ENCODE results near the gene PLPPR3.

Gene PLPPR3

DNA sequence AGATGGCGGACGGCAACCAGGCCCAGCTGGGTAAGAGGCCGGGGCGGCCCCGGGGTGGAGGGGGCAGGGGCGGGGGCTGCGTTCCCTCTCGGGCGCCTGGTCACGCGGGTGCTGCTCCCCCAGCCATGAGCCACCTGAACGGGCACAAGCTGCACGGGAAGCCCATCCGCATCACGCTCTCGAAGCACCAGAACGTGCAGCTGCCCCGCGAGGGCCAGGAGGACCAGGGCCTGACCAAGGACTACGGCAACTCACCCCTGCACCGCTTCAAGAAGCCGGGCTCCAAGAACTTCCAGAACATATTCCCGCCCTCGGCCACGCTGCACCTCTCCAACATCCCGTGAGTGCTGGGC, 13.4 kb downstream of the PLPPR3 start:
- FAIRE-seq (no peak), DNase-seq (ENCODE audit: insufficient read length, low spot score) (no peak)
- TF ChIP-seq, protein P1, sequence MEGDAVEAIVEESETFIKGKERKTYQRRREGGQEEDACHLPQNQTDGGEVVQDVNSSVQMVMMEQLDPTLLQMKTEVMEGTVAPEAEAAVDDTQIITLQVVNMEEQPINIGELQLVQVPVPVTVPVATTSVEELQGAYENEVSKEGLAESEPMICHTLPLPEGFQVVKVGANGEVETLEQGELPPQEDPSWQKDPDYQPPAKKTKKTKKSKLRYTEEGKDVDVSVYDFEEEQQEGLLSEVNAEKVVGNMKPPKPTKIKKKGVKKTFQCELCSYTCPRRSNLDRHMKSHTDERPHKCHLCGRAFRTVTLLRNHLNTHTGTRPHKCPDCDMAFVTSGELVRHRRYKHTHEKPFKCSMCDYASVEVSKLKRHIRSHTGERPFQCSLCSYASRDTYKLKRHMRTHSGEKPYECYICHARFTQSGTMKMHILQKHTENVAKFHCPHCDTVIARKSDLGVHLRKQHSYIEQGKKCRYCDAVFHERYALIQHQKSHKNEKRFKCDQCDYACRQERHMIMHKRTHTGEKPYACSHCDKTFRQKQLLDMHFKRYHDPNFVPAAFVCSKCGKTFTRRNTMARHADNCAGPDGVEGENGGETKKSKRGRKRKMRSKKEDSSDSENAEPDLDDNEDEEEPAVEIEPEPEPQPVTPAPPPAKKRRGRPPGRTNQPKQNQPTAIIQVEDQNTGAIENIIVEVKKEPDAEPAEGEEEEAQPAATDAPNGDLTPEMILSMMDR (IDR thresholded peaks at IDR 0.05; ENCODE audit: insufficient read depth, missing control alignments), result no peak

DNA sequence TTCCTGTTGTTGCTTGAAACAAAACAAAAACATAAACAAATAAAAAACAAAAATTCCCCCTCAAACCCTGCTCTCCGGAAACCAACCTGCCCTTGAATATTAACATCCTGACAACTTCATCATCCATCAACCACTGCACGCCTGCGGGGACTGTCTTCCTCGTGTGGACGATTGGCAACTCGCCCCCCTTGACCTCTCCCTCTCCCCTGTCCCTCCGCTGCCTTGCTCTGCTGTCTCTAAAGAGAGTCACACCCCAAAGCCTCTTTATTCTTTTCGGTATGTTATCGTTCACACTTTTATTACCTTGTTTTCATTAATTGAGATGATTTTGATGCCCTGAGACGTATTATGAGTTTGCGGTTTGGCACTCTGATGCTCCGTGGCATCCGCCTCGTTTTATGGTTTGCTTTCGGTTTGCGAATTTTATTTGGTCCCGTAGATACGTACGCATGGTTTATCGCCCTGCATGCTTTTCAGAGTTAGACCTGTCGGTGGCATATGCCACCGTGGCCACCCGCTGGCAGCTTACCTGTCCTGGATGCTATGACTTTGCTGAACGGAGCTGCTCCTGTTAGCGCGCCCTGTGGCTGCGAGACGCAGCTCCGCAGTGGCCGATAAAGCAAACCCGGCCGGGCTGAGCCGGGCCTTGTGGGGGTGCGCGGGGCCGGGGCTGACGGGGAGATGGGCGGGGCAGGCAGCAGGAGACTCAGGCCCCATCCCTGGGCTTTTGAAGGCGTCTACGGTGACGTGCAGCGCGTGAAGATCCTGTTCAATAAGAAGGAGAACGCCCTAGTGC, 13.9 kb downstream of the PLPPR3 start:
- no peak for DNase-seq (ENCODE audit: insufficient read length, low spot score)
- no peak for FAIRE-seq
- TF ChIP-seq, protein P1 (IDR thresholded peaks at IDR 0.05; ENCODE audit: insufficient read depth, missing control alignments), result no peak

DNA sequence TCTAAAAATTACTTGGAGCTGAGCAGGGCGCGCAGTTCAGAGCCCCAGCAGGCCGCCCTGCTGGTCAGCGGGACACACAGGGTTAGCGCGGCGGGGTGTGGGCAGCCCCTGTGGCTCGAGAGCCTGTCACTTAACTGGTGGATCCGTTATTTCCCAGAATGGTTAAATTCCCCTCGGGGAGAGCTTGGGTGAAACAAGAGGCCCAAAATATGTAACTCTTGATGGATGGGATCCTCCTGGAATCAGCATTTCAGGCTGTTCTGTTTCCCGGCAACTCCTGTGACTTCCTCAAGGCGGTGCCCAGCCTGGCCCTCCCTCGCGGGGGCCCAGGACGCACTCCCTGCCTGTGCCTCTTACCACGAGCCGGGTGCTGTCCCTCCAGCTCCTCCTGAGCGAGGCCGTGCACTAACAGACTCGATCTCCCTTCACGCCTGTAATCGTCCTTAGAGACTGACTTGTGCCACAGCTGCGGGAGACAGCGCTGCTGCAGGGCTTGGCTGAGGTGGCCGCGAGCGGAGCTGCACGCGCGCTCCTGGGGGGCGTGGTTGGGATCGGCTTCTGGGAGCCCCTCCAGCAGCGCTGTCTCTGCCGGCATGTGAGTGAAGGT, 14.8 kb downstream of the PLPPR3 start:
- DNase-seq (ENCODE audit: insufficient read length, low spot score), result no peak
- no peak for FAIRE-seq
- TF ChIP-seq, protein P1 (IDR thresholded peaks at IDR 0.05; ENCODE audit: insufficient read depth, missing control alignments), result no peak

DNA sequence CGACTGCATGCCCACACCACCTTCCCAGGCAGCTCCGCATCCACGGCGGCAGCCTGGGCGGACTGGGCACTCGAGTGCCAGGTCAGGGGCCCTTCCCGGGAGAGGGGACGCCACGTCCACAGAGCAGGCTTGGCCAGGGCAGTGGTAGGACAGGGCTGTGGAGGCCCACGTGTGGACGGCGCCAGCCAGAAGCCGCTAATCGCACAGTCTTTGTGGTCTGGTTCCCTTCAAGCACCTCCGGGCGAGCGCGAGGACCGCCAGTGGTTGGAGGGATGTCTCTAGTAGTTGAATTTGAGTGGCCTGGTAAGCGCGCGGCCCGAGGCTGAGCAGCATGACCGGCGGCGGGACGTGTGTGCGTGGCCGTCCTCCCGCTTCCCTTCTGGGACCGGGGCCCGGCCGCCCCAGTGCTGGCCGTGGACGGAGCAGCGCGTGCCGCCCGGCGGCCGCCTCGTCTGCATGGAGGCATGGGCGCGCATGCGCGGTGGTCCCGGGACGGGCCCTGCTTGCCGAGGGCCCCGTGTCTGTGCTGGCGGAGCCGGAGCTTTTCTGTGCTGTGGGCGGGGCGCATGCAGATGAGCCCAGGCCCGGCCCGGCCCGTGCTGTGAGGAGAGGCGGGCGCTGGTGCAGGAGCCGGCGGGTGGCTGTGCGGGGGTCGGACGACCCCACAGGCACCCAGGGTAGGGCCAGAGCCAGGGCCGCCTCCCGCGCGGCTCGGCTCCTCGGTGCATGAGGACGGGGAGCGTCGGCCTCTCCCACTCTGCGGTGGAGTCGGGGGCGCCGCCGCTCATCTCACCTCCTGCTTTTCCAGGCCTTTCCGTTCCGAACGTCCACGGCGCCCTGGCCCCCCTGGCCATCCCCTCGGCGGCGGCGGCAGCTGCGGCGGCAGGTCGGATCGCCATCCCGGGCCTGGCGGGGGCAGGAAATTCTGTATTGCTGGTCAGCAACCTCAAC, 15.9 kb downstream of the PLPPR3 start:
- FAIRE-seq (no peak), DNase-seq (ENCODE audit: insufficient read length, low spot score) (no peak)
- TF ChIP-seq, protein P1 (IDR thresholded peaks at IDR 0.05; ENCODE audit: insufficient read depth, missing control alignments), result no peak

DNA sequence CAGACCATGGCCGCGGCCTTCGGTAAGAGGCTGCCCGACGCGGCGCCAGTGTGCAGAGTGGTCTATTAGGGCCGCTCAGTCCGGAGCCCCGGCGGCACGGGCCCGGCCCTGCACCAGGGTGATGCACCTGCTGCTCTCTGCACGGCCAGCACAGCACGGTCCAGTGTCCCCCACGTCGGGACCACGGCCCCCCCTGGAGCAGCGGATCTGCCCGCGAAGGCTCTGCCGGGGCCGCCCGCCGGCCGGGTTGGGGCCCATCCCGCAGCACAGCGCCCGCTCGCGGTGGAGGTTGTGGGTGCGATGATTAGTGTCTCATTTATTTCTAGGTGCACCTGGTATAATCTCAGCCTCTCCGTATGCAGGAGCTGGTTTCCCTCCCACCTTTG, 16.6 kb downstream of the PLPPR3 start:
- FAIRE-seq, result no peak

DNA sequence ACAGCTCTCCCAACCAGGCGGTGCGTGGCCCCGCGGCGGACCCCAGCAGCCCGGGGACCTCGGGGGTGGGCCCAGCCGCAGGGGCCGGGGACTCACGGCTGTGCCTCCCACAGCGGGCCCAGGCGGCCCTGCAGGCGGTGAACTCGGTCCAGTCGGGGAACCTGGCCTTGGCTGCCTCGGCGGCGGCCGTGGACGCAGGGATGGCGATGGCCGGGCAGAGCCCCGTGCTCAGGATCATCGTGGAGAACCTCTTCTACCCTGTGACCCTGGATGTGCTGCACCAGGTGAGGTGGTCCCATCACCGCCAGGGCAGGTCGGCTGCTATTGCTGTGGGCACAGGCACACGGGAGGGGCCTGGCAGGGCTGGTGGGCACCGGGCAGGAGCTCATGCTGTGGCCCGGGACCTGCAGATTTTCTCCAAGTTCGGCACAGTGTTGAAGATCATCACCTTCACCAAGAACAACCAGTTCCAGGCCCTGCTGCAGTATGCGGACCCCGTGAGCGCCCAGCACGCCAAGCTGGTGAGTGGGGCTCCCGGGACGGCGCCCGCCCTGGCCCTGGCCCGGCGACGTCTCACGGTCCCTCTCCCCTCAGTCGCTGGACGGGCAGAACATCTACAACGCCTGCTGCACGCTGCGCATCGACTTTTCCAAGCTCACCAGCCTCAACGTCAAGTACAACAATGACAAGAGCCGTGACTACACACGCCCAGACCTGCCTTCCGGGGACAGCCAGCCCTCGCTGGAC, 17.2 kb downstream of the PLPPR3 start:
- TF ChIP-seq, protein P1 (IDR thresholded peaks at IDR 0.05; ENCODE audit: insufficient read depth, missing control alignments), result no peak
- FAIRE-seq (no peak), DNase-seq (ENCODE audit: insufficient read length, low spot score) (peak; percentile 10)

More for the DNA sequence above, 16.6 kb downstream of the PLPPR3 start:
- TF ChIP-seq, protein P1 (IDR thresholded peaks at IDR 0.05; ENCODE audit: insufficient read depth, missing control alignments), result no peak
- no peak for DNase-seq (ENCODE audit: insufficient read length, low spot score)

Data from D721Med (cell line).